Activated naive CD8-positive, alpha-beta T cell treated with anti-CD3 and anti-CD28 coated beads, Interleukin-2, amount 50 U/mL, for 24 hours (primary cell): ENCODE measurements around the gene FAHD2B.
"Not testable (repeated sequence)": the region's sequence is repeated elsewhere in the genome, so short reads cannot be mapped to it uniquely, and the experiment has no call there.

Experiments
- ATAC-seq: fragments of 150-1000 bp; cut with Tn5 transposase; one replicate; pipeline ENCODE4 v1.10.0; 2021
- DNase-seq: peaks from one replicate; pipeline ENCODE4 v3.0.0; 2021
- H3K27ac Mint-ChIP-seq: one replicate; pipeline ENCODE4 v1.8.0; 2021; ENCODE audit warnings: mild to moderate bottlenecking, mixed read lengths
- H3K27me3 Mint-ChIP-seq: one replicate; pipeline ENCODE4 v1.8.0; 2021; ENCODE audit warnings: mixed read lengths
- H3K36me3 Mint-ChIP-seq: one replicate; pipeline ENCODE4 v1.8.0; 2021; ENCODE audit warnings: low read depth, mixed read lengths
- H3K4me1 Mint-ChIP-seq: one replicate; pipeline ENCODE4 v1.8.0; 2021; ENCODE audit warnings: mixed read lengths
- H3K4me3 Mint-ChIP-seq: one replicate; pipeline ENCODE4 v1.8.0; 2021; ENCODE audit warnings: mild to moderate bottlenecking, moderate library complexity, mixed read lengths
- H3K9me3 Mint-ChIP-seq: one replicate; pipeline ENCODE4 v1.8.0; 2021; ENCODE audit warnings: mixed read lengths

FAHD2B gene, protein sequence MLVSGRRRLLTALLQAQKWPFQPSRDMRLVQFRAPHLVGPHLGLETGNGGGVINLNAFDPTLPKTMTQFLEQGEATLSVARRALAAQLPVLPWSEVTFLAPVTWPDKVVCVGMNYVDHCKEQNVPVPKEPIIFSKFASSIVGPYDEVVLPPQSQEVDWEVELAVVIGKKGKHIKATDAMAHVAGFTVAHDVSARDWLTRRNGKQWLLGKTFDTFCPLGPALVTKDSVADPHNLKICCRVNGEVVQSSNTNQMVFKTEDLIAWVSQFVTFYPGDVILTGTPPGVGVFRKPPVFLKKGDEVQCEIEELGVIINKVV

DNA sequence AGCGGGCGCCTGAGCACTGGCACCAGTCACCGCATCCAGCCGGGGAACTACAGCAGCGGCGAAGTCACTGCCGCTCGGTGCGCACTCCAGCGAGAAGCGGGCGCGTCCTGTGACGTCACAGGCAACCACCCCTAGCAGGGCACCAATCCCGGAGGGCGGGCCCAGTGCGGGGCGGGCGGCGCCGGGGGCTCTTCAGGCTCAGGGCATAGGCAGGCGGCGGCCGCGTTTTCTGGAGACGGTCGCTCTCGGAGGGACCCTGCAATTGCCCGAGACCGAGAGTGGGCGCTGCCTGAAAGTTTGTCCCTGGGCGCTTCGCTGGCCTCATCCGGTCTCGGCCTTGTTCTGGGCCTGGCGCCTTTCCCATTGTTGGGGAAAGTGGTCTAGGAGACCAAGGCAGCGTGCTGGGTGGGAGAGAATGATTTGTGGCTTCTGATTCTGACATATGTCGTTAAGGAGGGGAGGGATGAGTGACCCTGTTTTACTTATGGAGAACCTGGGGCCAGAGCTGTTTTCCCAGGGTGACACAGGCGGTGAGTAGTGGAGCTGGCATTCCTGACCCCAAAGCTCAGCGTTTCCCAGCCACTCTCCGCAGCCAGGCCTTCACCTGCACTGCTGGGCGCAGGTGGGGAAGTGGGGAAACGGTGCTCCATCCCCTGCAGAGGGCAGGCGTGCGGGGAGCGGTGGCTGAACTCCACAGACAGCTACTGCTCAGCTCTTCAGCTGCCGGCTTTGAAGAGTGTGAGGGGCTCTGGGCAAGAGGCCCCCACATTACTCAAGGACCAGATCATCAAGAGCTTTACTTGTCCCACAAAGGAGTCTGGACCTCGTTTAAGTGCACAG is at the start of gene FAHD2B:
TSS of gene FAHD2B (minus strand) at position 111 of the 840 bp plus-strand sequence. CDS start 3,176 bp downstream, outside the sequence.
- DNase-seq = peak; percentile 85
- H3K27me3 Mint-ChIP-seq = not testable (repeated sequence)

DNA sequence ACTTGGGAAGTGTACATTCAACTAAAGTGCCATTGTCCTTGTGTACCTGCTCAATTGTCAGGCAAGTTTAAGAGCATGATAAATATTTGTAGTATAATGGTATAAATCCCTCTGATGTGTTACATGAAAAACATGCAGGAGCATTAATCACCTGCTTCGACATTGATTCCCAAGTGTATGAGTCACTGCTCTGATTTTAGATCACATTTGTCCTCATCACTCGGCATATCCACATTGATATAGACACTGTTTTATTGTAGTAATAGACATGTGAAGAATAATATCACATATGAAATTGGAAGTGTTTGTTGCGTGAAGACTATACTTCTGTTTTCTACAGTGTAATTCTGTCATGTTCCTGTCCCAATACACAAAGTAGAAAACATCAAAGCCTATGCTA is 49.3 kb upstream of the FAHD2B start:
- not testable (repeated sequence) for H3K4me1 Mint-ChIP-seq, H3K27ac Mint-ChIP-seq, ATAC-seq, H3K27me3 Mint-ChIP-seq, H3K36me3 Mint-ChIP-seq, DNase-seq, H3K4me3 Mint-ChIP-seq, H3K9me3 Mint-ChIP-seq

More for the DNA sequence above, at the start of gene FAHD2B:
- Mint-ChIP-seq H3K4me1 (peaks cover 15% of the 10 kb centered on the region), H3K4me3 (peak within 1 kb of the TSS; percentile 72)
- H3K36me3 Mint-ChIP-seq, H3K9me3 Mint-ChIP-seq, H3K27ac Mint-ChIP-seq: not testable (repeated sequence)
- ATAC-seq = peak; percentile 95

DNA sequence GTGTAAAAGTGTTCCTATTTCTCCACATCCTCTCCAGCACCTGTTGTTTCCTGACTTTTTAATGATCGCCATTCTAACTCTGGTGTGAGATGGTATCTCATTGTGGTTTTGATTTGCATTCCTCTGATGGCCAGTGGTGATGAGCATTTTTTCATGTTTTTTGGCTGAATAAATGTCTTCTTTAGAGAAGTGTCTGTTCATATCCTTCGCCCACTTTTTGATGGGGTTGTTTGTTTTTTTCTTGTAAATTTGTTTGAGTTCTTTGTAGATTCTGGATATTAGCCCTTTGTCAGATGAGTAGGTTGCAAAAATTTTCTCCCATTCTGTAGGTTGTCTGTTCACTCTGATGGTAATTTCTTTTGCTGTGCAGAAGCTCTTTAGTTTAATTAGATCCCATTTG is 34.4 kb upstream of the FAHD2B start:
- H3K9me3 Mint-ChIP-seq, H3K4me1 Mint-ChIP-seq, DNase-seq, H3K27me3 Mint-ChIP-seq, H3K27ac Mint-ChIP-seq, H3K4me3 Mint-ChIP-seq, ATAC-seq: not testable (repeated sequence)
- H3K36me3 Mint-ChIP-seq = peaks cover 19% of the 10 kb centered on the region

DNA sequence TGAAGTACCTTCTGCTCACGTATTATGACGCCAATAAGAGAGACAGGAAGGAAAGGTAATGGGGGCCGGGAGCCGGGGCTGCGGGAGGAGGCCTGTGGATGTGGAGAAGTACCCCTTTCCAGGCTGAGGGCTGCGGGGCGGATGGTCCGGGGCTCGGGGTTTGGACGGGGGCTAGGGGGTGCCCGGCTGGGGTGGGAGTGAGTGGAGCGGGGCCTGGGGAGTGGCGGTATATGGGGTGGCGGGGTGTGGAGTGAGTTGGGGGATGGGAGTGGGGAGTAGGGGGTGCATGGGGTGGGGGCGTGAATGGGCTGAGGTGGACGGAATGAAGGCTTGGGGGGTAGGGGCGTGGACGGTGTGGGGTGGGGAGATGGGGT is 19.2 kb upstream of the FAHD2B start:
- H3K9me3 Mint-ChIP-seq, H3K27me3 Mint-ChIP-seq, DNase-seq, H3K36me3 Mint-ChIP-seq, H3K4me1 Mint-ChIP-seq: not testable (repeated sequence)
- Mint-ChIP-seq H3K4me3 (peak overlapping the region; percentile 99), H3K27ac (peak overlapping the region; percentile 99)
- ATAC-seq = peak; percentile 2

DNA sequence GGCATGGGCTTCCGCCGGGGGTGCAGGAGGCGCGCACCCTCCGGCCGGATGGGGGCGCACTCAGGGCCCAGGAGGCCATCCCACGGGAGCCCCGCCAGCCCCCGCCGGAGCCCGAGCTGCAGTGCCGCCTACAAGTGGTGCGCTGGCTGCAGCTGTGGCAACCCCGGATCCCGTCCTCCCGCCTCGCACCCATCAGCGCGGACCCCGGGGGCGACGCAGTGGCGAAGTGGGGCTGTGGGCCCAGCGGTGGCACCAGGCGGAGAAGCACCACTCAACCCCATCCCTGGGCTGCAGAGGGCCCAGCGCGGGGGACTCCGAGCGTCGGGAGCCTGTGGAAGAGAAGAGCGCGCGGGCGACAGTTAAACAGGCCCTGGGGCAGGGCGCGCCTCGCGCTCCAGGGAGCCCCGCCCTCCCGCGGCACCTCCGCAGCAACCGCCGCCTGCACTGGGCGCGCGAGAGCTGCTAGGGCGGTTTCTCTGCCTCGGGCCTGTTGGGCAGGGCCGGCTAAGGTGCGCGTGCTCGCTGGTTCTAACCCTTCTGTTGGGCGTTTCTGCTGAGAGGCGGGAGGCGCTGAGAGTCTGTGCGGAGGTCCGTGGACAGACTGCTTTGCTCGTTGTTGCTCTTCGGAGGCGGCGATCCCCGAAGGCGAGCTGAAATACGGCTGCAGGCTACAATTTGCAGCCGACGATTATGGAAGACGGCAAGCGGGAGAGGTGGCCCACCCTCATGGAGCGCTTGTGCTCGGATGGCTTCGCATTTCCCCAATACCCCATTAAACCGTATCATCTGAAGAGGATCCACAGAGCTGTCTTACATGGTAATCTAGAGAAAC is 18.6 kb upstream of the FAHD2B start, which contains the start of gene ANKRD36:
TSS of gene ANKRD36 (plus strand) at position 104 of the 832 bp plus-strand sequence. CDS start at position 691, 587 bp downstream.
- DNase-seq (peak; percentile 88), ATAC-seq (peak; percentile 95)
- H3K9me3 Mint-ChIP-seq, H3K27me3 Mint-ChIP-seq, H3K36me3 Mint-ChIP-seq, H3K4me1 Mint-ChIP-seq: not testable (repeated sequence)
- peak within 1 kb of the TSS; percentile 99 for H3K4me3 Mint-ChIP-seq
- peak within 1 kb of the TSS; percentile 99 for H3K27ac Mint-ChIP-seq

DNA sequence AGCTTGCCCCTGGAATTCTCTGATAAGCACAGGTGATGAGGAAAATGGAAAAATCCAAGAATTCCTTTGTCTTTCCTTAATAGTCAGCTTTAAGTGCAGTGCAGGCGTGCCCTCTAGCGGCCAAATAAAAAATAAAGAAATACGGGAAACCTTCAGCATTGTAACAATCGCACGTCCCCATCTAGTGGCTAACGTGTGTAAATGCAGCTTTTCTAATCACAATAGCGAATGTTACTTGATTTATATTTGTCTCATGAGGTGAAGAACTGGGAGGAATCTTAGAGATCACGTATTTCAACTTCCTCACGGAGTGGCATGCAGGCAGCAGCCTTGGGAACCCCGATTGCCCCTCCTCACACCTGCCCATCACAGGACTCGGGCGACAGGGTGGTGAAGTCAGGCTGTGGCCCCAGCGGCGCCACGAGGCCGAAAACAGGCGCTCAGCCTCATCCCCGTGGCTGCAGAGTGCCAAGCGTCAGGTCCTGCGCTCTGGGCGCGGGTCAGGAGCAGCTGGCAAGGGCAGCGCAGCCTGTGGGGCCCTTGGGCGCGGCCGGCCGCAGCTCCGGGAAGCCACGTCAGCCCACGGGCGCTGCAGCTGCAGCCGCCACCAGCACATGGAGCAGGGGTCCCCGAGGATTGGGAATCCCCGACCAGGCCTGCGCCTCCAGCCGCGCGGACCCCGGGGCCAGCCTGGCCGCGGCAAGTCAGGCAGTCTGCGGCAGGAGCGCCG is 17.8 kb upstream of the FAHD2B start:
- H3K4me1 Mint-ChIP-seq, H3K9me3 Mint-ChIP-seq, H3K36me3 Mint-ChIP-seq, H3K27me3 Mint-ChIP-seq: not testable (repeated sequence)
- ATAC-seq (peak; percentile 24), DNase-seq (peak; percentile 50)
- Mint-ChIP-seq H3K4me3 (peak overlapping the region; percentile 83), H3K27ac (peak overlapping the region; percentile 91)

DNA sequence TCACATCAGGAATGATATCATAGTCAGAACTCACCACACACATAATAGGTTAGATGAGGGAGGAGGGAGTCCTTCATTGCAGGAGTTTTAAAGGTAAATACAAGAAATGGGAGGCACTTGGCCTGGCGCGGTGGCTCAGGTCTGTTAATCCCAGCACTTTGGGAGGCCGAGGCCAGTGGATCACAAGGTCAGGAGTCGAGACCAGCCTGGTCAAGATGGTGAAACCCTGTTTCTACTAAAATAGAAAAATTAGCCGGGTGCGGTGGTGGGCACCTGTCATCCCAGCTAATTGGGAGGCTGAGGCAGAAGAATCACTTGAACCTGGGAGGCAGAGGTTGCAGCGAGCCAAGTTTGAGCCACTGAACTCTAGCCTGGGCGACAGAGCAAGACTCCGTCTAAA is 16.6 kb upstream of the FAHD2B start:
- H3K27me3 Mint-ChIP-seq, H3K27ac Mint-ChIP-seq, H3K36me3 Mint-ChIP-seq, H3K4me1 Mint-ChIP-seq, H3K9me3 Mint-ChIP-seq, DNase-seq, ATAC-seq, H3K4me3 Mint-ChIP-seq: not testable (repeated sequence)

DNA sequence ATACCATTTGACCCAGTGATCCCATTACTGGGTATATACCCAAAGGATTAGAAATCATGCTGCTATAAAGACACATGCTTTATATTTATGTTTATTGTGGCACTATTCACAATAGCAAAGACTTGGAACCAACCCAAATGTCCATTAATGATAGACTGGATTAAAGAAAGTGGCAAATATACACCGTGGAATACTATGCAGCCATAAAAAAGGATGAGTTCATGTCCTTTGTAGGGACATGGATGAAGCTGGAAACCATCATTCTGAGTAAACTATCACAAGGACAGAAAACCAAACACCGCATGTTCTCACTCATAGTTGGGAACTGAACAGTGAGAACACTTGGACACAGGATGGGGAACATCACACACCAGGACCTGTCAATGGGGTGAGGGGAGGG is 12.2 kb upstream of the FAHD2B start:
- not testable (repeated sequence) for DNase-seq, H3K36me3 Mint-ChIP-seq, H3K4me1 Mint-ChIP-seq, H3K27ac Mint-ChIP-seq, H3K4me3 Mint-ChIP-seq, ATAC-seq
- H3K27me3 Mint-ChIP-seq = peaks cover 22% of the 10 kb centered on the region
- peaks cover 10% of the 10 kb centered on the region for H3K9me3 Mint-ChIP-seq

DNA sequence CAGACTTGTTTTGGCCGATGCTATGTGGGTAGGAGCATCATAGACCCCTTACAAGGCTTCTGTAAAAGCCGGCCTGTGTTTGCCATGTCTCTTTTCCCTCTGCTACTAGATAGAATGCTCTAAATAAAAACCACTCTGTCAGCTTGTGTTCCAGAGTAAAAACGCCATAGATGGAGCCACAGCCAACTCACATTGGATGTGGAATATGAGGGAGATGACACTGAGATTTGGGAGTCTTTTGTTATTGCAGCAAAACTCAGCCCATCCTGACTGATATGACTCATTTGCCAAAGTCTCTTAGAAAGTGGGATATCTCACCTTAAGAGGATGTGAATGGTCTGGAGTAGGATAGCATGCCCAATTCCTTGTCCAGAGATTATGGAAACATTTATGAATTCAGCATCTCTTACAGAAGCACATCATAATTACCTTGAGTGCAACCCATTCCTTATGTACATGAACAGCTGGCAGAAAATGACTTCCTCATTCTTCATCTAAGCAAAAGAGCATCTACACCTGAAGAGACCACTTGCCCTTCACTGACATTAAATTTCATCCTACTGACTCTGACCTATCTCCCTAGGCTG is 4.2 kb upstream of the FAHD2B start:
- H3K36me3 Mint-ChIP-seq, H3K9me3 Mint-ChIP-seq, ATAC-seq, H3K27ac Mint-ChIP-seq, H3K4me3 Mint-ChIP-seq, H3K27me3 Mint-ChIP-seq, DNase-seq: not testable (repeated sequence)
- H3K4me1 Mint-ChIP-seq = peaks cover 11% of the 10 kb centered on the region

DNA sequence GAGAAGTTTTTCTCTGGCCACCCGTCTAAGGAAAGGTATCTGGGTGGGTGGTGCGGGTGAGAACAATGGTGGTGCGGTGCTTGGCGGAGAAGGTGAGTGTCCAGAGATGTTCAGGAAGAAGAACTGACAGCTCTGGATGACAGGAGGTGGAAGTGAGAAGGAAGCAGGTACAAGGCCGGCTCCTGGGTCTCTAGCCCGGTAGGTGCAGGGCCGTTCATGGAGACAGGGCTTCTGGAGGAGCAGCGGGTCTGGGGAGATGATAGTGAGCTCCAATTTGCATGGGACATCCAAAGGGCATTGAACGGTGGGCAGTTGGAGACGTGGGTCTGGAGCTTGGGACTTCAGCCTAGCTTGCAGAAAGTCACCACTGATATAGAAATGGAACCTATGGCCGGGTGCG is 979 bp upstream of the FAHD2B start:
- Mint-ChIP-seq H3K4me3 (peak overlapping the region; percentile 72), H3K27me3 (peaks cover 2% of the 10 kb centered on the region), H3K9me3 (no peaks in the 10 kb centered on the region), H3K36me3 (no peaks in the 10 kb centered on the region), H3K27ac (no peak overlapping the region), H3K4me1 (peaks cover 15% of the 10 kb centered on the region)
- DNase-seq (no peak), ATAC-seq (no peak)

DNA sequence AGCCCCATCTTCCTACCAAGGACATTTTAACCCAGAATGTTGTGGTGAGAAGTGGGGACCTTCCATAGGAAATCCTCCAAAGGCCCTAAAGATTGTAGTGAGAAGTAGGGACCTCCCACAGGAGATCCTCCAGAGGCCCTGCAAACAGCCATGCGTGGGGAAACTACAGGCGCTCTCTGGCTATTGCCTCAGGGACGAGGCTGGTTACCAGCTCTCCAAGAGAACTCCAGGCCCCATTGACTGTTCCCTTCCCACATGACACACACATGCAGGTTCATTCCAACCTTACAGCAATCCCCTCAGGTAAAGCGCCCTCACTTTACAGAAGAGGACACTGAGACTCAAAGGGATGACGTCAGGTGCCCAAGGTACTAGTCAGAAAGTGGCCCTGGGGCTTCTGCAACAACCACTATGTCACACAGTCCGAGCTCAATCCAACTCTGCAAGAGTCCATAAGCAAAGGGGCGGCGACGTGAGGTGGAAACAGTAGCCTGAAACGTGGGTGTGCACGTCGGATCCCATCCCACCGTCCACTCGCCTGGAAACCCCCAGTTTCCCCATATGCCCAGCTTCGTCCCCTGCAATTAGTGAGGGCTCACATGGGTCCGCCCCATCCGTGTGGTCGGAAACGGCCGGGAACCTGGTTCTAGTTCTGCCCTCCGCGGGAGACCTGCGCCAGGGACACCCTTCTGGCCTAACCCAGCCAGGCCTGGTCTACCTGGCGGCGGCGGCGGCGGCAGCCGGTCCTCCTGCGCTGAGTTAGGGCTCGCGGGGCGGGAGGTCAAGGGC is 505 bp downstream of the FAHD2B start:
- not testable (repeated sequence) for H3K36me3 Mint-ChIP-seq, H3K27ac Mint-ChIP-seq, H3K27me3 Mint-ChIP-seq, H3K9me3 Mint-ChIP-seq, DNase-seq
- ATAC-seq = peak; percentile 12
- H3K4me3 Mint-ChIP-seq = peak overlapping the region; percentile 43
- peaks cover 15% of the 10 kb centered on the region for H3K4me1 Mint-ChIP-seq

DNA sequence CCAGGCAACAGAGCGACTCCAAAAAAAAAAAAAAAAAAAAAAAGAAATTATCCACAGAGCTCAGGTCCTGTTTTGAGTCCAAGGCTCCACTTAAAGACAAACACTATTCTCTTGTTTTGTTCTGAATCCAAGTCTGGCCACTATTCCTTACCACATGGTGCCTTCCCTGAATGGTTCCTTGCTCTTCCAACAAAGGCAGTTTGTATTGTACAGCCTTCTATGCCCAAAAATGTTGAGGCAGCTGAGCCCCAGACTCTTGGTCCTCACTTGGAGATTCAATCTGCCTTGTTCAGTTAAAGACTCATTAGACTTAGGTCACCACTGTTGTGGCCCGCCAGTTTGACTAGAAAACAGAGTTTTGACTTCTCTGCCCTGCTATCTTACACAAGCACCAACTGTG is 1.7 kb downstream of the FAHD2B start:
- DNase-seq, H3K4me3 Mint-ChIP-seq, H3K27me3 Mint-ChIP-seq, ATAC-seq, H3K27ac Mint-ChIP-seq, H3K9me3 Mint-ChIP-seq, H3K36me3 Mint-ChIP-seq: not testable (repeated sequence)
- H3K4me1 Mint-ChIP-seq = peaks cover 15% of the 10 kb centered on the region

DNA sequence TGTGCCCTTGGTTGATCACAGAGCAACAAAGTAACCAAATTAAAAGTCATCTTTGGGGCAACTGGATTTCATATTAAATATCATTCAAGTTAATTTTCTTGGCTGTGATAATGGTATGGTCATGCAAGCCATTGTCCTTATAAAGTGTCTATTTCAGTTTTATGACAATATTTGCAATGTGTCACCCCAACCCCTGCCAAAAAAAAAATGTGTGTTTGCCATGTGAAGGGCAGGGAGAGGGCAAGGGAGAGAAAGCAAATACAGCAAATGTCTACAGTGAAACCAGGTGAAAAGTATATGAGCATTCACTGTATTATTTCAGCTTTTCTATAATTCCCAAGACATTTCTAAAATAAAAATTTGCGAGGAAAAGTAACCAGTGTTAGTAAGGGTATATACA is 6.0 kb downstream of the FAHD2B start:
- H3K27me3 Mint-ChIP-seq, H3K9me3 Mint-ChIP-seq, DNase-seq, H3K4me3 Mint-ChIP-seq, H3K4me1 Mint-ChIP-seq, H3K36me3 Mint-ChIP-seq, H3K27ac Mint-ChIP-seq, ATAC-seq: not testable (repeated sequence)
